Suprapubic skin (tissue), 3 donors: ENCODE results near the gene TOR1A.

ENCODE experiments used
- CTCF ChIP-seq, 2 donors: fragments of 200-600 bp in 1 of 2; fragments of 450-650 bp in 1 of 2; sonication (generic) in 1 of 2; IDR thresholded peaks; one replicate each; pipeline ENCODE4 v1.5.1; 2016 to 2019; ENCODE audit warnings: antibody characterized with exemption in 2 of 2, mild to moderate bottlenecking in 1 of 2, moderate library complexity in 1 of 2
- POLR2AphosphoS5 ChIP-seq, 3 donors: sonication (generic); formaldehyde crosslinking; IDR thresholded peaks; one replicate each; pipeline ENCODE4 v1.6.1; 2017; ENCODE audit warnings: antibody characterized with exemption in 3 of 3

DNA sequence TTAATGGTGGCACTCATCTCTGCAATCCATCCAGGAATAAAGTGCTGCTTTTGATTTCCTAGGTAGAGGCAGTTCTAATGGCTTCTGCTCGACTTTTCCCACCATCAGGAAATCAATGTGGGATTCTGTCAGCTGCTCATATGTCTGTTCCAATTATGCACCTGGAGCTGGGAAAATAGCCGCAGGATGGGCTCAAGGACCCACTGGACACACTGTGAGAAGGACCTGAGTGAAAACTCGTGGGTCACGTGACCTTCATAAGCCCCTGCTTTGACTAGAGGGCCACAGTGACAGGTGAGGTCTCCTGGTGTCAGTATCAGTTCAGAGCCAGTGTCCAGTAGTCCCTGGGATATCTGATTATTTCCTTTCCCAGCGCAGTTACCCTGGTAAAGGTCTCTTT, 53.2 kb downstream of the TOR1A start:
- TF ChIP-seq CTCF (IDR thresholded peaks at IDR 0.05) = no peak
- TF ChIP-seq POLR2AphosphoS5 (IDR thresholded peaks at IDR 0.05) = no peak
